NCI-H2196 (cell line): ENCODE measurements around the gene UBE2H.

ENCODE experiments used
- DNase-seq: peaks from one replicate; lab custom pipeline; 2025; ENCODE audit not compliant: unreplicated experiment; lab: John Stamatoyannopoulos, UW

The UBE2H gene

DNA sequence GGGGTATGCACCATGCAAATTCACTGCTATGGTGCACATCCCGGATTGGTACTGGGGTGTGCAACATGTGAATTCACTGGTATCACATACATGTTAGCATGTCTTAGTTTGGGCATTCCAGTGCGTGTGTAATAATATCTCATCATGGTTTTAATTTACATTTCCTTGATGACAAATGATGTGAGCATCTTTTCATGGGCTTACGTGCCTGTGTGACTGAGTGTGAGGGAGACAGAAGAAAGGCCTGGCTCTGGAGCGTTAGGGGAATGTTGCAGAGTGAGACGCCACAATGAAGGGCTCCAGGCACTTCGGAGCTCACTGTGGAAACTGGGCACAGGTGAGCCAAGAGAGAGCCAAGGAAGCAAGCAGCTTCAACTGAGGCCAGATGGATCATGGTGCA is 162.6 kb downstream of the UBE2H start:
- DNase-seq, result no peak

DNA sequence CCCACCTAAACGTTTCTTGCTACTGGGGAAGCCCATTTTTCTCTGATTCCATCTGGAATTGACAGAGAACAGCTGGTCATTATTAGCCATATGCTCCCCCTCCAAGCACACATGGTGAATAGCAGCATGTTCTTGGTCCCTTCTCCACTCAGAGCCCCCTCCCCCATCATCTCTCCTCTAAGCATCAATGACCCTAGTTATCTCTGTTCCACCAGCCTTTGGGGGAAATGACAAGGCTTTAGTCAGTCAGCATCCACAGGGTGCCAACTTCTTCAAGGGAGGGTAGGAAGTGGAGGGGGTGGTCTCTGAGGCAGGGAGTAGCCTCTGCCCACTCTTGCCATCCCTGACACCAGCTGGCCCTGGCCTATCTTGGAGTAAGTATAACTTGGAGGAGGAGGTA is 163.1 kb downstream of the UBE2H start:
- no peak for DNase-seq

DNA sequence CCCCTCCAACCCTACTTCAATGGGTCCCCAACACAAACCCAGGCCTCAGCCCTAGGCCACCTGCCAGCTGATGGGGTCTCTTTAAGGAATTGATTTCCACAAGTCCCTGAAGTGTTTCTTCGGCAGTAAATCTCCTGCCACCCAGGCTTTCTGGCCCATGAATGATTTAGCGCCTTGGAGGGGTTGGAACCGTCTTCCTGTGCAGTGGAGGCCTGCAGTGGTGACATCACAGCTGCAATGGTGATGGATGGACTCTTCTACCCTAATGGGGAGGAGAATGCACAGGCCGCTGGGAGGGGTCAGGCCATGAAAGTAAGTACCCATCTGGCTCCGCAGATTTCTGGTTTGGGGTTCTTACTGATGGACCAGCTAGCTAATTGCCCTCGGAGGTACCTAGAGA is 163.8 kb downstream of the UBE2H start:
- DNase-seq, result no peak

DNA sequence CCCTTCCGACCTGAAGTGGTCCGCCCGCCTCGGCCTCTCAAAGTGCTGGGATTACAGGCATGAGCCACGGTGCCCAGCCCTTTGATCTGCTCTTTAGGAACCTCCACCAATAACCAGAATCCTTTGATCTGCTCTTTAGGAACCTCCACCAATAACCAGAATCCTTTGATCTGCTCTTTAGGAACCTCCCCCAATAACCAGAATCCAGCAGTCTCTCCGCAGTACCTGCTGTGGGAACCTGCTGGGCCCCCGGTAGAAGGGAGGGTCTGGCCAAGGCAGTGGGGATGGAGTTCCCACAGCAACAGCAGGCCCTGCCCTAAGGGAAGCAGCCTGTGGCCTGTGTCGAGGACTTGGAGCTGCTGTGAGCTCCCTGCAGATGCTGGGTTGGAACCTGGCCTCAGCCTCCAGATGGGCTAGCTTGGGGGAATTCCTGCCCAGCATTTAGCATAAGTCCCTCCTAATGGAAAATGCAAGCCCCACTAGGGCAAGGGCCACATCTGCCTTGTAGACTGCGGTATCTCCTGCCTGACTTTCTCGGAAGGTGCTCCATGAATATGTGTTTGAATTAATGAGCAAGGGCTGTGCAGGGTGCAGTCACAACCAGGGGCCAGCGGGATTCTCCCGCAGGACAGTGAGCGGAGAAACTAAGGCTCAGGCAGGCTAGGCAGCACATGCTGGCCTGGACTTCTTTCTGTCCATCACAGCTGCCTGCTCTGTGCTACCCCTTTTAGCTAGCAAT is 165.8 kb downstream of the UBE2H start:
- DNase-seq, result no peak

DNA sequence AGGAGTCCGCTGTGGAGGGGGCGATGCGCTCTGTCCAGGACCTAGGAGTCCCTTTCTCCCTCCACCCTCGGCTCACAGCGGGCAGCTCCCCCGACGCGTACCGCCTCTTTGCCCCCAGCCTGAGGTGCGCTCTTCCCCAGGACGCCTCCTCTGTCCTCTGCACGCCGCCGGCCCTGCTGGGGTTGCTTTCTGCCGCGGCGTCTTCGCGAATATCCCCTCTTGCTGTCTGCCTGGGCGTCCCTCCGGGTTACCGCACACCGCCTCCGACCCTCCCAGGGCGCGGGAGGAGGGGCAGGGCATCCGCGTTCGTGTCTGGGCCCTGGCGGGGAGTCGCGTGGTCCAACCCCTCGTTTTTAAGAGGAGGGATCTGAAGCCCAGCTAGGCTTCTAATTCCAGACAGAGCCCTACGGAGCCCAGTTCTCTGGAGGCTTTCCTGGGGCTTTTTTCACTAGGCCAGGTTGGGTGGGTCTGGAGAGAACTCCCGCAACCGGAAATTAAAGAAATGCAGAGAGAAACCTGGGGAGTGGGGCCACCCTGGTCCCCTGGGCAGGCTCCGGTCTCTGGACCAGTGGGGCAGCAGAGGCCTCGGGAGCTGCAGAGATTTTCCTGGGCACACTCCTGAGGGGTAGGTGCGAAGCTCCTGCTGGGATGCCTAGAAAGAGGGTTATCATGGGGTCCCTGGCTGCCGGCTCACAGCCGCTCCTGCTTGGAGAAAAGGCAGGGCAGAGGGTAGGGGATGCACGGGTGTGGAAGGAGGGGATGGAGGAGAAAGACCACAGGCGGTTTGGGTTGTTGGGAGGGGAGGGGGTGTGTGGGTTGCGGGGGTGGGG is 166.9 kb downstream of the UBE2H start:
- DNase-seq, result no peak

DNA sequence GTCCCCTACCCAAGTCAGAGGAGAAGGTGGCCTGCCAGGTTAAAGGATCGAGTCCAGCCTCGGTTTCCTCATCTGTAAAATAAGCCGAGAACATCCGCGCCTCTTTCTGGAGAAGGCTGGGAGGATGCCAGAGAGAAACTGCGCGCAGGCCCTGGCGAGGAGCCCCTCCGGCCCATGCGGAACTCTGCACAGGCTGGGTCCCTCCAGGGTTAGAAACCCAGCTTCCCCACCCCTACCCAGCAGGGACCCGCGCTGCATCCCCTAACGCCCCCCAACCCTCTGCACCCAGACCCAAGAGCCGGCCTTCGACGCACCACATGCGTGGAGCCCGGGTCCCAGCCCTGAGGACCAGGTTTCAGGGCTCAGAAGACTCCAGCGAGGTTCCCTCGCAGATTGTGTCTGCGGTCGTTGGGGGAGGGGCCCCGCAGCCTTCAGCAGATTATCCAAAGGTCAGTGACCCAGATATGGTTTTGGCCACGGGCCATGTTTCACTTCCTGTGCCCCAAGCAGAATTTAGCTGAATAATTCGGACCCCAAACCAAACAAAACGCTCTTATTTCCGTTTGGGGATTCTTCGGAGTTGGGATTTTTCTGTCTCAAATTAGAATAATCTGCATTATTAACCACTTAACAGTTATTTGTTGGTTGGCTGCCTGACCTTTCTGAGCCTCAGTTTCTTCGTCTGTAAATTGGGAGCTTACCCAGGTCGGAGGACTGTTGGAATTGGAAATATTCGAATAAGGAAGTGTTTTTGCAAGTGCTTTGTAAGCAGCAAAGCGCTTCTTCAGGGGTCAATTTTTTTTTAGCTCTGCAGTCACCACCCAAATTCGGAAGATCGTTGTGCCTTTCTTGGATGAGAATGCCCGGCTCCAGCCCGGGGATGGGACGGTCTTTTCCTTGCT is 167.7 kb downstream of the UBE2H start:
- no peak for DNase-seq

DNA sequence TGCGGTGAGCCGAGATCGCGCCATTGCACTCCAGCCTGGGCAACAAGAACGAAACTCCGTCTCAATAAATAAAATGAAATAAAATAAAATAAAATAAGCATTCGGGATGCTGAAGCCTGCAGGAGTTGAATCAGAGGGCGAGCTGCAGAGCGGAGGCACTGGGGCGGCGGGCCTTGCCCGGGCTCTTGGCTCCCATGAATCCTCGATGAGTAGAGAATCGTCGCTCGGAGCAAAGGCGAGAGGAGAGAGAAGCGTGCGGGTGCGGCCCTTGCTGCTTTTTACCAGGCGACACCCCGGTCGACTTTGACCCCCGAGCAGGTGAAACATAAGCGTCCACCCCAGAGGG is 168.3 kb downstream of the UBE2H start:
- DNase-seq, result no peak

DNA sequence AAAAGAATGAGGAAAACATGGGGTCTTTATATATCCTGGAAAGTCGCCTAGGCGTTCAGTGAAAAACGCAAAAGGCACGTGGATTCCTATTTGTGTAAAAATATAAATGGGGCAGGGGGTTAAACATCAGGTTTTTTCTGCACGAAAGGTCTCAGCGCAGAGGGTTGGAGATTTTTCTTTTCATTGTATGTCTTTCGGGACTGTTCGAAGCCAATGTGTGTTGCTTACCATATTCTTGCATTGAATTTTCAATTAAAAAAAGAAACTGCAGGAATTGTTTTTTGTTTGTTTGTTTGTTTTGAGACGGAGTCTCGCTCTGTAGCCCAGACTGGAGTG is 169.2 kb downstream of the UBE2H start:
- DNase-seq, result no peak

DNA sequence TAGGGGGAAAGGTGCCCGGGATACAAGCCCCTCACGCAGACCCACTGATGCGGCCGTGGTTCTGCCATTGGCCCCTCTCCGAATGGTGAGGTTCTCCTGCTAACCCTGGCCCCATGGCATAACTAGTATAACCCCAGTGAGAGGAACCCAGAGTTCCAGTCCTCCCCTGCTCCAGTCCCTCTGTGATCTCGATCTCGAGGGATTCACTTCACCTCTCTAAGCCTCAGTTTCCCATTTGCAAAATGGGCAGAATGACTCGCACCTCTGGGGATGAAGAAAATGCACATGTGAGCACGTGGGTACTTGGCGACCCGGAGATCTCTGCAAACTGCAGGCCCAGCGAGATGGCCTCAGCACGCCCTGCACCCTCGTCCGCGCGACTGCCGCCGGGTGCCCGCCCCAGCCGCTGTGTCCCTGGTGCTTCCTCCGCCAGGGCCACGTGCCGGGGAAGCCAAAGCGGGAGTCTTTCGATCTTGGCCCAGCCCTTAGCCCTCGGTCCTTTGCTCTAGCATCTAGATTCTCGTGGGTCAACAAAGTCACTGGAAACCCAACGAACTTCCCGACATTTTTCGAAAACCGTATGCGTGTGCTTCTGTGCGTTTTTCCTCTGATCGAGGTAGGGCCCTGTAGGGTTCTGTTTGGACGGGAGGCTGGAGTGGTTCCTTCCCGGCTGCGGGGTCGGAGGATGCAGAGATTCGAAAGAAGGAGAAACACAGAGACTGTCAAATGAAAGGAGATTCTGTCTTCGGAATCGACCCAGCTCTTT is 169.8 kb downstream of the UBE2H start:
- no peak for DNase-seq

DNA sequence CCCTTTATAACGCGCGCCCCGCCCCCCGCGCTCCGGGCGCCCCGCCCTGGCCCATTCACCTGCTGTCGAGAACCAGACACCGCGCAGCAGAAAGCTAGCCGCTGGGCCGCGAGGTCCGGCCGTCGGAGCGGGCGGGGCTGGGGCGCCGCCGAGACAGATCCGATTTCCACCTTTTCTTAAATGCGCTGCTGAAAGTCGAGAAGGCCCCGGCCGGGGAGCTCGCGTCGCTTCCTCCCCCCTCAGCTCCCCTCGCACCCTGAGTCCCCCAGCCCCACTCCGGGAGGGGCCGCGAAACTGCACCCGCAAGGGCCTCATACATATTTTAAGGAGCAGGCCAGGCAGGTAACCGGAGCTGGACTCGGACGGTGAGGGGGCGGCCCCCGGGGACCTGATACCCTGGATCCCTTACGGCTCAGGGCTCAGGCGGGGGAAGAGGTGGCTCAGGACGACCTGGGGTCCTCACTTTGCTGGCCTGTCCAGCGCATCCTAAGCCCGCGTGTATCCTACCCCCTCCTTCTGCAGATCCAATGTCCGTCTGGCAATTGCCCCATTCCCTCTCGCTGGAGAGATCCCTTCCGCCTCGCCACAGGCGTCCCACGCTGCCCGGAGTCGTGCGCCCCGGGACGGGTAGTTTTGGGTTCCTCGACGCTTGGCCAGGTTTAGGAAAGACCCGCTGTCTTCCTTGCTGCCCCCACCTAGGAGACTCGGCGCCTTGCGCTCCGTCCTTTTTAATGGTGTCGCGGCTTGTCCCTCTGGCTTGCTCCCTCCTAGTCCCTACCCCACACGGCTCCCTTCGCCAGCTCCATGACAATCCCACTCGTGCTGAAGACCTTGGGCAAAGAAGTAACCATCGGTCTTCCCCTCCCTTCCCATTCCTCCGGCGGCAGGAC is 170.6 kb downstream of the UBE2H start:
- DNase-seq, result no peak

DNA sequence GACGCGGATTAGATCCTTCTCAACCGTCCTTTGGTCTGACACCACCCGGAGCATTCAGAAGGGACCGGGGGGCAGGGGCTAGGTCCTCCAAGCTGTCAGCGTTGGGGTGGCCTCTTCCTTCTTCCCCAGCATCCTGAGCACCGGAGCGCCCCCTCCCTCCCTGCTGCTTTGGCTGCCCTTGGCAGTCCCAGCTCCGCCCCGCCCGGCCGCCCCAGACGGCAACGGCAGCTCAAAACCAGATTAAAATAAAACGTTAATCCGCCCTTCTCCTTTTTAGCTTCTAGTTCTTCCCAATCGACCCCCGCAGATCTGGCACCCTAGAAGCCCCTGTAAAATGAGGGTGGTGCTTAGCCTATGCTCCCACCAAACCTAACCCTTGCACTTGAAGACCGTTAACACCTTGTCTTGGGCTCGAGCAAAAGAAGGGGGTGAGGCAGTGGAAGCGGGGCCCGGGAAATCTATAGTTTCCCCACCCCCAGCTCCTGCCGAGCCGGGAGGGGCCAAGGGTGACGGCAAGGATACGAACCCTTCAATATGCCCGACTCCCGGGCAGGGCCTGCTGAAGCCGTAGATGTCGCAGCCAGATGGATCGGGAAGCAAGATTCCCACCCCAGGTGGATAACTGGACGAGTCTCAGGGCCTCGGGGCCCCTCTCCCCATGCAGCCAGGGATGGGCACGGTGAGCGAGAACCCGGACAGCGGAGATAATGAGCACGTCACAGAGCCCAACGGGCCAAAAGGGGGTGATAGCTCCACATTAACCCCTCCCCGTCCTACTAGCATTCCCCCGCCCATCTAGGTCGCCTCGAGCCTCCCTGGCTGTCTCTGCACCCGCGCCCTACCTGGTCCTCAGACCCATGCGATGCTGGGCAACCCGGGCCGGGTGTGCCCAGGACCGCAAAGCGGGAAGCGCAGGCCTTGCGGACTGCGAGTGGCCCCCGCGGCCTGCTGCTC is 171.5 kb downstream of the UBE2H start:
- peak; percentile 54 for DNase-seq
